PC-3 (cell line): Measurements from ENCODE around the gene FAM81A. TPM values are rescaled to one million over a fixed set of nuclear protein-coding genes. Genes with fewer than 3 reads are reported as not detected.
A peak's percentile ranks its signal among the peaks of the same experiment; 100 is the strongest.

ENCODE experiments used
- ATAC-seq: fragments of 200-7000 bp; cut with Tn5 transposase; 2 replicates; pipeline ENCODE4 v1.9.1; 2020; ENCODE audit warnings: mild to moderate bottlenecking, moderate library complexity
- BruUV-seq: library from RNA; stranded (reverse); fragments of 400-500 nt; replicated peaks from 2 replicates; lab custom pipeline; 2021; lab: Mats Ljungman, UMichigan
- CTCF ChIA-PET: fragments of 300-600 bp; sonication (Branson Sonifier 250); formaldehyde crosslinking; loops from one replicate; lab custom pipeline; 2022; ENCODE audit warnings: antibody characterized with exemption; lab: Charles Lee
- POLR2A ChIA-PET: fragments of 300-600 bp; sonication (Branson Sonifier 250); formaldehyde crosslinking; loops from one replicate; lab custom pipeline; 2022; ENCODE audit warnings: antibody characterized with exemption; ENCODE audit not compliant: unreplicated experiment; lab: Charles Lee
- DNase-seq: peaks from one replicate; pipeline ENCODE4 v3.0.0-alpha.2; 2015
- H2AFZ ChIP-seq: fragments of 300-600 bp; sonication (generic); 2 replicates; pipeline ENCODE4 v1.6.0; 2016; ENCODE audit warnings: antibody characterized with exemption, low read length
- H3F3A ChIP-seq: fragments of 300-600 bp; sonication (generic); one replicate; pipeline ENCODE4 v1.6.0; 2017; ENCODE audit warnings: antibody characterized with exemption, low read length, control low read depth, mild to moderate bottlenecking; ENCODE audit not compliant: unreplicated experiment
- H3K27ac ChIP-seq: fragments of 300-600 bp; sonication (generic); 2 replicates; pipeline ENCODE4 v1.5.1; 2016; ENCODE audit warnings: mild to moderate bottlenecking, low read length
- H3K27me3 ChIP-seq: fragments of 300-600 bp; sonication (generic); 2 replicates; pipeline ENCODE4 v1.6.1; 2016; ENCODE audit warnings: low read length, mixed read lengths
- H3K36me3 ChIP-seq: fragments of 300-600 bp; sonication (generic); 2 replicates; pipeline ENCODE4 v1.6.1; 2016; ENCODE audit warnings: low read depth, mixed run types, low read length, mixed read lengths
- H3K4me1 ChIP-seq: fragments of 300-600 bp; sonication (generic); 2 replicates; pipeline ENCODE4 v1.5.1; 2016; ENCODE audit warnings: low read length; ENCODE audit not compliant: insufficient read depth
- H3K4me2 ChIP-seq: fragments of 300-600 bp; sonication (generic); 2 replicates; pipeline ENCODE4 v1.6.0; 2016; ENCODE audit warnings: low read length
- H3K4me3 ChIP-seq: fragments of 300-600 bp; sonication (generic); 2 replicates; pipeline ENCODE4 v1.5.1; 2016; ENCODE audit warnings: mild to moderate bottlenecking, low read length, mixed read lengths
- H3K79me2 ChIP-seq: fragments of 300-600 bp; sonication (generic); 2 replicates; pipeline ENCODE4 v1.6.1; 2017; ENCODE audit warnings: low read length, mixed read lengths
- H3K9ac ChIP-seq: fragments of 300-600 bp; sonication (generic); 2 replicates; pipeline ENCODE4 v1.6.0; 2016; ENCODE audit warnings: mild to moderate bottlenecking, low read length
- H3K9me2 ChIP-seq: fragments of 300-600 bp; sonication (generic); replicated peaks from 2 replicates; pipeline ENCODE4 v1.6.1; 2016; ENCODE audit warnings: mixed run types, low read length, mixed read lengths
- H3K9me3 ChIP-seq: fragments of 300-600 bp; sonication (generic); 2 replicates; pipeline ENCODE4 v1.6.1; 2016; ENCODE audit warnings: low read length, mixed read lengths
- H4K20me1 ChIP-seq: fragments of 300-600 bp; sonication (generic); 2 replicates; pipeline ENCODE4 v1.6.1; 2016; ENCODE audit warnings: low read length, mixed read lengths
- CTCF ChIP-seq: fragments of 300-600 bp; sonication (generic); conservative IDR thresholded peaks from 2 replicates; pipeline ENCODE4 v1.5.1; 2017; ENCODE audit warnings: antibody characterized with exemption, low read depth, mild to moderate bottlenecking, low read length
- EZH2 ChIP-seq: fragments of 300-600 bp; sonication (generic); IDR thresholded peaks from one replicate; pipeline ENCODE4 v1.6.1; 2017; ENCODE audit warnings: antibody characterized with exemption, mild to moderate bottlenecking, low read length; ENCODE audit not compliant: unreplicated experiment
- EZH2phosphoT487 ChIP-seq: fragments of 300-600 bp; sonication (generic); IDR thresholded peaks from 2 replicates; pipeline ENCODE4 v1.6.1; 2018; ENCODE audit warnings: mild to moderate bottlenecking, antibody characterized with exemption, low read length, borderline replicate concordance
- intact Hi-C: fragments of 100-400 bp; cut with micrococcal nuclease; formaldehyde crosslinking; loops from 2 replicates; pipeline ENCODE4 v1.9.0; 2023
- total RNA-seq: library from RNA; depleted of rRNA; stranded (reverse); fragments of >200 nt; gene quantifications from 2 replicates; pipeline ENCODE4 v1.2.3, GENCODE V29; 2014

The FAM81A gene
- total RNA-seq, 1 experiment from 2014 or later = 2.5 TPM

- ATAC-seq = no peak
- Histone ChIP-seq H4K20me1 (no peaks in the 10 kb centered on the region), H3K27me3 (no peaks in the 10 kb centered on the region), H3K9ac (no peak overlapping the region), H3K4me1 (peaks cover 18% of the 10 kb centered on the region), H3K79me2 (no peaks in the 10 kb centered on the region), H3K9me3 (no peaks in the 10 kb centered on the region), H3K4me3 (no peak overlapping the region), H2AFZ (no peak overlapping the region), H3F3A (no peaks in the 10 kb centered on the region), H3K27ac (no peak overlapping the region), H3K9me2 (no peaks in the 10 kb centered on the region), H3K4me2 (no peak overlapping the region), H3K36me3 (no peaks in the 10 kb centered on the region)
- CTCF ChIA-PET = no interaction called here
- intact Hi-C loops = no loop called here
- no TSS peak for BruUV-seq
- no peak for DNase-seq
- POLR2A ChIA-PET = no interaction called here
- no peak for TF ChIP-seq EZH2
- no peak for TF ChIP-seq CTCF
Measured at GRCh38 chr15:59392299-59392698, 45.7 kb upstream of the FAM81A start.

GRCh38 chr15:59394166-59394661, 43.8 kb upstream of the FAM81A start:
- H3K9me2 ChIP-seq = no peaks in the 10 kb centered on the region

GRCh38 chr15:59396211-59396610, 41.8 kb upstream of the FAM81A start:
- no peaks in the 10 kb centered on the region for H3K9me2 ChIP-seq
- POLR2A ChIA-PET = no interaction called here
- no peaks in the 10 kb centered on the region for H3F3A ChIP-seq
- no peak overlapping the region for H3K4me3 ChIP-seq
- no peak for TF ChIP-seq EZH2
- TF ChIP-seq EZH2phosphoT487 = no peak
- no peak for TF ChIP-seq CTCF
- CTCF ChIA-PET = no interaction called here
- H3K36me3 ChIP-seq = no peaks in the 10 kb centered on the region
- no TSS peak for BruUV-seq
- H3K4me1 ChIP-seq = peaks cover 12% of the 10 kb centered on the region
- H2AFZ ChIP-seq = no peak overlapping the region
- H3K27me3 ChIP-seq = no peaks in the 10 kb centered on the region
- H3K9me3 ChIP-seq = no peaks in the 10 kb centered on the region
- H4K20me1 ChIP-seq = no peaks in the 10 kb centered on the region
- H3K4me2 ChIP-seq = 0 out of 2 replicates have a peak overlapping the region, but pooled peaks have one; percentile 17
- H3K9ac ChIP-seq = no peak overlapping the region
- no peaks in the 10 kb centered on the region for H3K79me2 ChIP-seq
- peak; percentile 61 for DNase-seq
- intact Hi-C loops = no loop called here
- H3K27ac ChIP-seq = no peak overlapping the region
- ATAC-seq = peak; percentile 89

More at GRCh38 chr15:59394166-59394661, 43.8 kb upstream of the FAM81A start:
- H2AFZ ChIP-seq = no peak overlapping the region
- H3K4me2 ChIP-seq = no peak overlapping the region
- intact Hi-C loops = no loop called here
- no peaks in the 10 kb centered on the region for H3K9me3 ChIP-seq
- ChIA-PET POLR2A (no interaction called here), CTCF (no interaction called here)
- H3K36me3 ChIP-seq = no peaks in the 10 kb centered on the region
- no peaks in the 10 kb centered on the region for H4K20me1 ChIP-seq
- no peak for ATAC-seq
- H3K27ac ChIP-seq = no peak overlapping the region
- H3F3A ChIP-seq = no peaks in the 10 kb centered on the region
- no peak for DNase-seq
- no TSS peak for BruUV-seq
- H3K27me3 ChIP-seq = no peaks in the 10 kb centered on the region
- no peak overlapping the region for H3K9ac ChIP-seq
- no peaks in the 10 kb centered on the region for H3K79me2 ChIP-seq
- TF ChIP-seq EZH2 (no peak), CTCF (no peak), EZH2phosphoT487 (no peak)
- no peak overlapping the region for H3K4me3 ChIP-seq
- H3K4me1 ChIP-seq = peaks cover 12% of the 10 kb centered on the region
